SK-N-MC (cell line): Measurements from ENCODE around the gene CCL24.

ENCODE experiments used
- EZH2 ChIP-seq: fragments of 200-600 bp; sonication (generic); IDR thresholded peaks from one replicate; pipeline ENCODE4 v1.6.1; 2017; ENCODE audit warnings: antibody characterized with exemption
- POLR2AphosphoS5 ChIP-seq: IDR thresholded peaks from 2 replicates; pipeline ENCODE4 v1.6.1; 2012; ENCODE audit warnings: mild to moderate bottlenecking, low read depth, low read length, borderline replicate concordance

DNA sequence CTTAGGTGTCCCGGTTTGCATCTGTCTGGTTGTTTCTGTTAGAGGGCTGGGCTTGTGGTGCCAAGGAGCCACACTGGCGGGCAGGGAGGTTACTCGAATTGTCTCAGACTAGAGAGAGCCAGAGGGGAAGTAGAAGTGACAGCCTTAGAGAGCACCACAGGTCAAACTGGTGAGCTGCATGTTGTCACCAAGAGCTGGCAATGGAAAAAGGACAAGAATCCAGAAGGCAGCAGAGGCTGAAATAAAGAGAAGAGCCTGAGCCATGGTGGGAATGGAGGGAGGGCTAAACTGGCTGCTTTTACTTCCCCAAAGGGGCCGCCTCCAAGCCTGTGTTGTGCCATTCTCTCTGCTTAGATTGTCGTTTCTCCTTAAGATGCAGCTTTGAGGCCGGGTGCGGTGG, 34.1 kb upstream of the CCL24 start:
- TF ChIP-seq POLR2AphosphoS5: no peak
- no peak for TF ChIP-seq EZH2
